ENCODE results near the gene POC1B.
A peak's percentile ranks its signal among the peaks of the same experiment; 100 is the strongest.

The POC1B gene

GRCh38 chr12:89525824-89526770 is at the start of gene POC1B:
Gene POC1B, minus strand, starts transcription at chr12:89526047. Its CDS starts 152 bp downstream, at chr12:89525895.
- Mint-ChIP-seq H3K4me1 (ENCODE audit: low read depth) (peaks cover 53% of the 10 kb centered on the region), H3K4me3 (peak within 1 kb of the TSS; percentile 98), H3K27me3 (no peaks in the 10 kb centered on the region), H3K27ac (peak within 1 kb of the TSS; percentile 99), H3K36me3 (ENCODE audit: low read depth) (peaks cover 28% of the 10 kb centered on the region), H3K9me3 (no peaks in the 10 kb centered on the region)

GRCh38 chr12:89575374-89575773 is 49.5 kb upstream of the POC1B start:
- Mint-ChIP-seq H3K4me3 (no peak overlapping the region), H3K4me1 (ENCODE audit: low read depth) (no peaks in the 10 kb centered on the region), H3K27me3 (no peaks in the 10 kb centered on the region), H3K36me3 (ENCODE audit: low read depth) (no peaks in the 10 kb centered on the region), H3K27ac (no peak overlapping the region), H3K9me3 (no peaks in the 10 kb centered on the region)

- H3K27me3 Mint-ChIP-seq: no peaks in the 10 kb centered on the region
- no peak overlapping the region for H3K4me3 Mint-ChIP-seq
- no peaks in the 10 kb centered on the region for H3K36me3 Mint-ChIP-seq (ENCODE audit: low read depth)
- H3K27ac Mint-ChIP-seq: no peak overlapping the region
- no peaks in the 10 kb centered on the region for H3K9me3 Mint-ChIP-seq
- no peaks in the 10 kb centered on the region for H3K4me1 Mint-ChIP-seq (ENCODE audit: low read depth)
Measured at GRCh38 chr12:89574736-89575208, 48.9 kb upstream of the POC1B start.

- no peaks in the 10 kb centered on the region for H3K4me1 Mint-ChIP-seq (ENCODE audit: low read depth)
- no peaks in the 10 kb centered on the region for H3K36me3 Mint-ChIP-seq (ENCODE audit: low read depth)
- no peak overlapping the region for H3K27ac Mint-ChIP-seq
- H3K27me3 Mint-ChIP-seq: no peaks in the 10 kb centered on the region
- no peaks in the 10 kb centered on the region for H3K9me3 Mint-ChIP-seq
- H3K4me3 Mint-ChIP-seq: no peak overlapping the region
Measured at GRCh38 chr12:89573051-89573810, 47.4 kb upstream of the POC1B start.

- no peaks in the 10 kb centered on the region for H3K9me3 Mint-ChIP-seq
Measured at GRCh38 chr12:89571491-89572195, 45.8 kb upstream of the POC1B start.

GRCh38 chr12:89568484-89568883 is 42.6 kb upstream of the POC1B start:
- H3K36me3 Mint-ChIP-seq (ENCODE audit: low read depth): no peaks in the 10 kb centered on the region
- no peaks in the 10 kb centered on the region for H3K9me3 Mint-ChIP-seq
- peaks cover 11% of the 10 kb centered on the region for H3K4me1 Mint-ChIP-seq (ENCODE audit: low read depth)
- H3K27ac Mint-ChIP-seq: no peak overlapping the region
- no peaks in the 10 kb centered on the region for H3K27me3 Mint-ChIP-seq
- H3K4me3 Mint-ChIP-seq: no peak overlapping the region

More at GRCh38 chr12:89571491-89572195, 45.8 kb upstream of the POC1B start:
- H3K27ac Mint-ChIP-seq: no peak overlapping the region
- H3K4me1 Mint-ChIP-seq (ENCODE audit: low read depth): peaks cover 5% of the 10 kb centered on the region
- H3K36me3 Mint-ChIP-seq (ENCODE audit: low read depth): no peaks in the 10 kb centered on the region
- H3K4me3 Mint-ChIP-seq: no peak overlapping the region
- no peaks in the 10 kb centered on the region for H3K27me3 Mint-ChIP-seq

GRCh38 chr12:89567691-89568239 is 41.9 kb upstream of the POC1B start:
- Mint-ChIP-seq H3K36me3 (ENCODE audit: low read depth) (no peaks in the 10 kb centered on the region), H3K27ac (no peak overlapping the region), H3K4me1 (ENCODE audit: low read depth) (peaks cover 11% of the 10 kb centered on the region), H3K4me3 (no peak overlapping the region), H3K27me3 (no peaks in the 10 kb centered on the region), H3K9me3 (no peaks in the 10 kb centered on the region)

- H3K36me3 Mint-ChIP-seq (ENCODE audit: low read depth): no peaks in the 10 kb centered on the region
- H3K9me3 Mint-ChIP-seq: no peaks in the 10 kb centered on the region
- no peak overlapping the region for H3K4me3 Mint-ChIP-seq
- peak overlapping the region; percentile 11 for H3K27ac Mint-ChIP-seq
- H3K27me3 Mint-ChIP-seq: no peaks in the 10 kb centered on the region
- peaks cover 11% of the 10 kb centered on the region for H3K4me1 Mint-ChIP-seq (ENCODE audit: low read depth)
Measured at GRCh38 chr12:89566615-89567014, 40.8 kb upstream of the POC1B start.

- no peaks in the 10 kb centered on the region for H3K27me3 Mint-ChIP-seq
- no peak overlapping the region for H3K4me3 Mint-ChIP-seq
- no peak overlapping the region for H3K27ac Mint-ChIP-seq
- H3K36me3 Mint-ChIP-seq (ENCODE audit: low read depth): no peaks in the 10 kb centered on the region
- no peaks in the 10 kb centered on the region for H3K9me3 Mint-ChIP-seq
- peaks cover 11% of the 10 kb centered on the region for H3K4me1 Mint-ChIP-seq (ENCODE audit: low read depth)
Measured at GRCh38 chr12:89565002-89565401, 39.2 kb upstream of the POC1B start.

GRCh38 chr12:89559753-89560152 is 33.9 kb upstream of the POC1B start:
- Mint-ChIP-seq H3K36me3 (ENCODE audit: low read depth) (no peaks in the 10 kb centered on the region), H3K27me3 (no peaks in the 10 kb centered on the region), H3K9me3 (no peaks in the 10 kb centered on the region), H3K4me3 (no peak overlapping the region), H3K4me1 (ENCODE audit: low read depth) (no peaks in the 10 kb centered on the region), H3K27ac (no peak overlapping the region)

GRCh38 chr12:89556976-89557375 is 31.1 kb upstream of the POC1B start:
- H3K27me3 Mint-ChIP-seq: no peaks in the 10 kb centered on the region
- no peaks in the 10 kb centered on the region for H3K4me1 Mint-ChIP-seq (ENCODE audit: low read depth)
- H3K27ac Mint-ChIP-seq: no peak overlapping the region
- no peaks in the 10 kb centered on the region for H3K36me3 Mint-ChIP-seq (ENCODE audit: low read depth)
- no peak overlapping the region for H3K4me3 Mint-ChIP-seq
- peaks cover 5% of the 10 kb centered on the region for H3K9me3 Mint-ChIP-seq

GRCh38 chr12:89552376-89552775 is 26.5 kb upstream of the POC1B start:
- Mint-ChIP-seq H3K9me3 (peaks cover 5% of the 10 kb centered on the region), H3K27ac (no peak overlapping the region), H3K27me3 (no peaks in the 10 kb centered on the region), H3K4me1 (ENCODE audit: low read depth) (no peaks in the 10 kb centered on the region), H3K36me3 (ENCODE audit: low read depth) (no peaks in the 10 kb centered on the region), H3K4me3 (no peak overlapping the region)

- Mint-ChIP-seq H3K4me3 (no peak overlapping the region), H3K4me1 (ENCODE audit: low read depth) (no peaks in the 10 kb centered on the region), H3K27me3 (no peaks in the 10 kb centered on the region), H3K27ac (no peak overlapping the region), H3K36me3 (ENCODE audit: low read depth) (no peaks in the 10 kb centered on the region), H3K9me3 (peaks cover 5% of the 10 kb centered on the region)
Measured at GRCh38 chr12:89551747-89552146, 25.9 kb upstream of the POC1B start.

GRCh38 chr12:89547101-89547500 is 21.3 kb upstream of the POC1B start:
- Mint-ChIP-seq H3K4me1 (ENCODE audit: low read depth) (peaks cover 9% of the 10 kb centered on the region), H3K4me3 (no peak overlapping the region), H3K9me3 (no peaks in the 10 kb centered on the region), H3K36me3 (ENCODE audit: low read depth) (no peaks in the 10 kb centered on the region), H3K27me3 (no peaks in the 10 kb centered on the region), H3K27ac (no peak overlapping the region)

Measured in stimulated activated naive CD8-positive, alpha-beta T cell treated with anti-CD3 and anti-CD28 coated beads, Interleukin-15, Interleukin-2, amounts not matched to agents 100 ng/mL and 50 ng/mL, for 24 hours (primary cell).